GM19193 (cell line): ENCODE data around the gene OR10A6.

Experiments used
- POLR2A ChIP-seq: IDR thresholded peaks from 4 replicates; pipeline ENCODE4 v1.6.1; 2011; ENCODE audit not compliant: insufficient read depth, insufficient read length; ENCODE audit errors: extremely low read depth

Gene OR10A6

GRCh38 chr11:7896009-7896785 is 34.9 kb downstream of the OR10A6 start:
- TF ChIP-seq POLR2A = no peak

GRCh38 chr11:7894251-7894650 is 36.8 kb downstream of the OR10A6 start:
- TF ChIP-seq POLR2A = no peak

GRCh38 chr11:7893796-7894195 is 37.3 kb downstream of the OR10A6 start:
- no peak for TF ChIP-seq POLR2A

- no peak for TF ChIP-seq POLR2A
These were observed 38.2 kb downstream of the OR10A6 start for GRCh38 chr11:7892840-7893254.

GRCh38 chr11:7892059-7892699 is 38.9 kb downstream of the OR10A6 start:
- TF ChIP-seq POLR2A = no peak

- no peak for TF ChIP-seq POLR2A
These were observed 40.5 kb downstream of the OR10A6 start for GRCh38 chr11:7890417-7891172.

- TF ChIP-seq POLR2A = no peak
These were observed 41.1 kb downstream of the OR10A6 start for GRCh38 chr11:7889985-7890384.

GRCh38 chr11:7882860-7883259 is 48.2 kb downstream of the OR10A6 start:
- TF ChIP-seq POLR2A = no peak
